Hepatocyte (in vitro differentiated cells): ENCODE results near the gene ATP8A2. TPM values are rescaled to one million over a fixed set of nuclear protein-coding genes. Genes with fewer than 3 reads are reported as not detected.

Source experiments
- DNase-seq: peaks from one replicate; pipeline ENCODE4 v3.0.0-alpha.2; 2016; ENCODE audit warnings: low spot score
- H2AFZ ChIP-seq: fragments of 200-600 bp; sonication (generic); 2 replicates; pipeline ENCODE4 v1.6.0; 2016; ENCODE audit warnings: antibody characterized with exemption, mild to moderate bottlenecking
- H3K27ac ChIP-seq: fragments of 200-600 bp; sonication (generic); 2 replicates; pipeline ENCODE4 v1.5.1; 2016; ENCODE audit warnings: mild to moderate bottlenecking
- H3K27me3 ChIP-seq: fragments of 200-600 bp; sonication (generic); 2 replicates; pipeline ENCODE4 v1.6.1; 2016
- H3K36me3 ChIP-seq: fragments of 200-600 bp; sonication (generic); replicated peaks from 2 replicates; pipeline ENCODE4 v1.5.1; 2016; ENCODE audit warnings: low read depth; ENCODE audit not compliant: insufficient read depth
- H3K4me1 ChIP-seq: fragments of 200-600 bp; sonication (generic); 2 replicates; pipeline ENCODE4 v1.5.1; 2016; ENCODE audit warnings: mild to moderate bottlenecking, moderate library complexity; ENCODE audit not compliant: insufficient read depth
- H3K4me2 ChIP-seq: fragments of 200-600 bp; sonication (generic); 2 replicates; pipeline ENCODE4 v1.6.0; 2016
- H3K4me3 ChIP-seq: fragments of 200-600 bp; sonication (generic); 2 replicates; pipeline ENCODE4 v1.5.1; 2016; ENCODE audit warnings: mild to moderate bottlenecking
- H3K79me2 ChIP-seq: fragments of 200-600 bp; sonication (generic); 2 replicates; pipeline ENCODE4 v1.6.0; 2017; ENCODE audit warnings: mild to moderate bottlenecking
- H3K9me2 ChIP-seq: fragments of 200-600 bp; sonication (generic); replicated peaks from 2 replicates; pipeline ENCODE4 v1.6.0; 2017; ENCODE audit warnings: mild to moderate bottlenecking; ENCODE audit not compliant: insufficient read depth
- H3K9me3 ChIP-seq: fragments of 200-600 bp; sonication (generic); 2 replicates; pipeline ENCODE4 v1.5.1; 2016; ENCODE audit warnings: low read depth, mild to moderate bottlenecking
- H4K20me1 ChIP-seq: fragments of 200-600 bp; sonication (generic); 2 replicates; pipeline ENCODE4 v1.6.0; 2016; ENCODE audit warnings: mild to moderate bottlenecking; ENCODE audit not compliant: insufficient read depth, poor library complexity, severe bottlenecking
- CTCF ChIP-seq: fragments of 200-600 bp; sonication (generic); IDR thresholded peaks from 2 replicates; pipeline ENCODE4 v1.5.1; 2016; ENCODE audit warnings: antibody characterized with exemption, mild to moderate bottlenecking; ENCODE audit not compliant: poor library complexity
- EZH2 ChIP-seq: fragments of 200-600 bp; sonication (generic); IDR thresholded peaks from 2 replicates; pipeline ENCODE4 v1.6.1; 2016; ENCODE audit warnings: antibody characterized with exemption, mild to moderate bottlenecking, borderline replicate concordance
- EZH2phosphoT487 ChIP-seq: fragments of 200-600 bp; sonication (generic); IDR thresholded peaks from one replicate; pipeline ENCODE4 v1.6.1; 2018; ENCODE audit warnings: antibody characterized with exemption, mild to moderate bottlenecking, low read depth, moderate library complexity; ENCODE audit not compliant: unreplicated experiment, severe bottlenecking
- WGBS: methylation state at CpG from one replicate; pipeline ENCODE4 v1.1.6; 2016; ENCODE audit warnings: low lambda C conversion rate; ENCODE audit errors: missing lambda C conversion rate; 5-methylcytosine and 5-hydroxymethylcytosine counted together
- polyA plus RNA-seq: library from polyadenylated mRNA; unstranded; fragments of >200 nt; fragmentation: Nextera tagmentation; extraction: Ambion mirVana; gene quantifications from 2 replicates; pipeline ENCODE4 v1.2.1, GENCODE V29; 2016
- total RNA-seq: library from RNA; depleted of rRNA; stranded (reverse); fragments of >200 nt; gene quantifications from 2 replicates; pipeline ENCODE4 v1.2.3, GENCODE V29; 2014

Gene ATP8A2
- total and polyA plus RNA-seq, 2 experiments from 2014 or later, result 2.1 to 3.1 TPM

- Histone ChIP-seq H3K36me3 (no peaks in the 10 kb centered on the region), H3K4me1 (peaks cover 16% of the 10 kb centered on the region), H3K4me2 (no peak overlapping the region), H3K79me2 (no peaks in the 10 kb centered on the region), H2AFZ (no peak overlapping the region), H3K4me3 (no peak overlapping the region), H3K9me2 (no peaks in the 10 kb centered on the region), H4K20me1 (no peaks in the 10 kb centered on the region), H3K9me3 (no peaks in the 10 kb centered on the region), H3K27ac (no peak overlapping the region), H3K27me3 (no peaks in the 10 kb centered on the region)
- 55% methylated on average over 13 of the region's 13 CpGs for WGBS
- TF ChIP-seq EZH2phosphoT487 (no peak), EZH2 (no peak), CTCF (no peak)
- peak; percentile 80 for DNase-seq
Measured at GRCh38 chr13:26022538-26023292, 650.9 kb downstream of the ATP8A2 start.

GRCh38 chr13:26024558-26024957 is 652.8 kb downstream of the ATP8A2 start:
- Histone ChIP-seq H3K79me2 (no peaks in the 10 kb centered on the region), H3K27me3 (peaks cover 3% of the 10 kb centered on the region), H3K4me2 (no peak overlapping the region), H3K36me3 (no peaks in the 10 kb centered on the region), H2AFZ (no peak overlapping the region), H3K4me1 (peaks cover 15% of the 10 kb centered on the region), H3K27ac (no peak overlapping the region), H3K4me3 (no peak overlapping the region), H3K9me2 (no peaks in the 10 kb centered on the region), H4K20me1 (no peaks in the 10 kb centered on the region), H3K9me3 (no peaks in the 10 kb centered on the region)
- DNase-seq, result no peak
- TF ChIP-seq EZH2 (no peak), EZH2phosphoT487 (no peak), CTCF (no peak)
- WGBS, result 67% methylated on average over 9 of the region's 9 CpGs

DNA sequence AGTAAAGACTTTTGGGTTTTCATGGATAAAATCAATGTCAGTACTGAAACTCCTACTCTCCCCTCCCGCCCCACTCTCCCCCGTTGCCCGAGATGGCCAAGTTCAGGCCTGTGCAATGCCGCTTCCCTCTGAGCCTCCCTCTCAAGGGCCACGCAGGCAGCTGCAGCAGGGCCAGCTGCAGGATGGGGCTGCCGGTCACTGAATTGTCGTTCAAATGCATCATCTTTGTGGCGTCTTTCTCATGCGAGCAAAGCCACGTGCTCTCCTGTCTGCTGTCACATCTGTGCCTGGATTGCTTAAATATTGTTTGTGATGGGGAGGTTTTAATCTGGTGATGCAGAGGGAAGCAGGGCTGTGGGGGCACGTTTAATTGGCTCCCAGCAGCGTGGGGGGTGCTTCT is 653.4 kb downstream of the ATP8A2 start:
- no peaks in the 10 kb centered on the region for H3K36me3 ChIP-seq
- no peaks in the 10 kb centered on the region for H4K20me1 ChIP-seq
- no peak overlapping the region for H2AFZ ChIP-seq
- peaks cover 8% of the 10 kb centered on the region for H3K4me1 ChIP-seq
- H3K27me3 ChIP-seq, result peaks cover 3% of the 10 kb centered on the region
- TF ChIP-seq EZH2, result no peak
- TF ChIP-seq EZH2phosphoT487, result no peak
- TF ChIP-seq CTCF, result no peak
- no peaks in the 10 kb centered on the region for H3K79me2 ChIP-seq
- no peaks in the 10 kb centered on the region for H3K9me3 ChIP-seq
- H3K27ac ChIP-seq, result no peak overlapping the region
- no peaks in the 10 kb centered on the region for H3K9me2 ChIP-seq
- no peak overlapping the region for H3K4me3 ChIP-seq
- no peak for DNase-seq
- WGBS, result 69% methylated on average over 12 of the region's 12 CpGs
- no peak overlapping the region for H3K4me2 ChIP-seq
